ENCODE measurements around the gene NPLOC4.
A peak's percentile ranks its signal among the peaks of the same experiment; 100 is the strongest.

Gene NPLOC4

GRCh38 chr17:81583589-81584342 is 53.1 kb downstream of the NPLOC4 start:
- no peak for DNase-seq (ENCODE audit: low spot score)

GRCh38 chr17:81582749-81583148 is 54.2 kb downstream of the NPLOC4 start:
- no peak for DNase-seq (ENCODE audit: low spot score)

- no peak for DNase-seq (ENCODE audit: low spot score)
Measured at GRCh38 chr17:81582341-81582740, 54.6 kb downstream of the NPLOC4 start.

- DNase-seq (ENCODE audit: low spot score) = no peak
Measured at GRCh38 chr17:81581758-81582157, 55.2 kb downstream of the NPLOC4 start.

GRCh38 chr17:81580481-81580880 is 56.4 kb downstream of the NPLOC4 start:
- DNase-seq (ENCODE audit: low spot score) = no peak

- DNase-seq (ENCODE audit: low spot score) = no peak
Measured at GRCh38 chr17:81579821-81580321, 57.0 kb downstream of the NPLOC4 start.

GRCh38 chr17:81579298-81579697 is 57.6 kb downstream of the NPLOC4 start:
- no peak for DNase-seq (ENCODE audit: low spot score)

- no peak for DNase-seq (ENCODE audit: low spot score)
Measured at GRCh38 chr17:81578561-81579225, 58.2 kb downstream of the NPLOC4 start.

GRCh38 chr17:81578038-81578441 is 58.9 kb downstream of the NPLOC4 start:
- DNase-seq (ENCODE audit: low spot score) = no peak

- no peak for DNase-seq (ENCODE audit: low spot score)
Measured at GRCh38 chr17:81577278-81578000, 59.5 kb downstream of the NPLOC4 start.

- no peak for DNase-seq (ENCODE audit: low spot score)
Measured at GRCh38 chr17:81576621-81577277, 60.2 kb downstream of the NPLOC4 start.

GRCh38 chr17:81575836-81576235 is 61.1 kb downstream of the NPLOC4 start:
- DNase-seq (ENCODE audit: low spot score) = no peak

GRCh38 chr17:81574643-81574956 is 62.3 kb downstream of the NPLOC4 start:
- DNase-seq (ENCODE audit: low spot score) = no peak

GRCh38 chr17:81573794-81574642 is 62.9 kb downstream of the NPLOC4 start:
- DNase-seq (ENCODE audit: low spot score) = no peak

- DNase-seq (ENCODE audit: low spot score) = no peak
Measured at GRCh38 chr17:81572563-81573168, 64.2 kb downstream of the NPLOC4 start.

GRCh38 chr17:81570964-81571363 is 65.9 kb downstream of the NPLOC4 start:
- no peak for DNase-seq (ENCODE audit: low spot score)

- DNase-seq (ENCODE audit: low spot score) = no peak
Measured at GRCh38 chr17:81569986-81570514, 66.9 kb downstream of the NPLOC4 start.

GRCh38 chr17:81568416-81568815 is 68.5 kb downstream of the NPLOC4 start:
- DNase-seq (ENCODE audit: low spot score) = no peak

GRCh38 chr17:81567191-81567590 is 69.7 kb downstream of the NPLOC4 start:
- no peak for DNase-seq (ENCODE audit: low spot score)

GRCh38 chr17:81566461-81567126 is 70.3 kb downstream of the NPLOC4 start:
- DNase-seq (ENCODE audit: low spot score) = peak; percentile 97

All from kidney capillary endothelial cell (primary cell).